Liver (tissue), 9 donors: ENCODE measurements around the gene KLF13. TPM values are rescaled to one million over a fixed set of nuclear protein-coding genes. Genes with fewer than 3 reads are reported as not detected.

Source experiments
- DNase-seq: peaks from one replicate; pipeline ENCODE4 v3.0.0-alpha.2; 2017; ENCODE audit warnings: low spot score
- H3K27ac ChIP-seq, 2 donors: one replicate each; pipeline ENCODE4 v1.7.0; 2013; ENCODE audit warnings: inconsistent platforms in 2 of 2, low read length in 2 of 2, control low read depth in 1 of 2, low read depth in 1 of 2, mild to moderate bottlenecking in 1 of 2
- H3K27me3 ChIP-seq, 4 donors: one replicate each; pipeline versions ENCODE4 v1.6.1 to v1.7.0; 2013; ENCODE audit warnings: low read length in 3 of 4, inconsistent platforms in 1 of 4, mild to moderate bottlenecking in 1 of 4, moderate library complexity in 1 of 4; ENCODE audit not compliant: control insufficient read depth in 4 of 4, insufficient read depth in 4 of 4
- H3K36me3 ChIP-seq, 4 donors: one replicate each; pipeline versions ENCODE4 v1.6.1 to v1.7.0; 2013; ENCODE audit warnings: low read length in 3 of 4, mild to moderate bottlenecking in 3 of 4, low read depth in 1 of 4, moderate library complexity in 1 of 4; ENCODE audit not compliant: control insufficient read depth in 4 of 4, insufficient read depth in 3 of 4
- H3K4me1 ChIP-seq, 4 donors: one replicate each; pipeline versions ENCODE4 v1.6.1 to v1.7.0; 2013; ENCODE audit warnings: low read length in 3 of 4, mild to moderate bottlenecking in 3 of 4, moderate library complexity in 1 of 4; ENCODE audit not compliant: control insufficient read depth in 4 of 4, insufficient read depth in 4 of 4
- H3K4me3 ChIP-seq, 3 donors: one replicate each; pipeline versions ENCODE4 v1.6.1 to v1.7.0; 2013; ENCODE audit warnings: low read length in 3 of 3, control low read depth in 1 of 3, low read depth in 1 of 3, mild to moderate bottlenecking in 1 of 3
- H3K9ac ChIP-seq, 2 donors: one replicate each; pipeline ENCODE4 v1.7.0; 2013; ENCODE audit warnings: low read length in 2 of 2, mild to moderate bottlenecking in 2 of 2, moderate library complexity in 2 of 2, control low read depth in 1 of 2, low read depth in 1 of 2
- H3K9me3 ChIP-seq, 4 donors: one replicate each; pipeline versions ENCODE4 v1.6.1 to v1.7.0; 2013; ENCODE audit warnings: low read length in 3 of 4; ENCODE audit not compliant: control insufficient read depth in 4 of 4
- ATF3 ChIP-seq: IDR thresholded peaks from 2 replicates; pipeline ENCODE4 v1.6.1; 2016; ENCODE audit warnings: antibody characterized with exemption
- CTCF ChIP-seq: fragments of 150-350 bp; IDR thresholded peaks from 2 replicates; pipeline ENCODE4 v1.5.1; 2017; ENCODE audit warnings: improper control_type of control experiment, low read depth, low read length; ENCODE audit not compliant: missing input control
- EGR1 ChIP-seq, 2 donors: IDR thresholded peaks; 2 replicates each; pipeline ENCODE4 v1.6.1; 2016 to 2018; ENCODE audit warnings: antibody characterized with exemption in 2 of 2, low read depth in 2 of 2
- FOXA1 ChIP-seq: IDR thresholded peaks from 2 replicates; pipeline ENCODE4 v1.6.1; 2016; ENCODE audit warnings: antibody characterized with exemption
- FOXA2 ChIP-seq: IDR thresholded peaks from 2 replicates; pipeline ENCODE4 v1.6.1; 2016; ENCODE audit warnings: antibody characterized with exemption
- GABPA ChIP-seq, 2 donors: IDR thresholded peaks in 1 of 2; conservative IDR thresholded peaks in 1 of 2; 2 replicates each; pipeline ENCODE4 v1.6.1; 2016; ENCODE audit warnings: antibody characterized with exemption in 2 of 2, mild to moderate bottlenecking in 1 of 2, moderate library complexity in 1 of 2
- HNF4A ChIP-seq, 2 donors: conservative IDR thresholded peaks; 2 replicates each; pipeline ENCODE4 v1.6.1; 2016; ENCODE audit warnings: antibody characterized with exemption in 2 of 2, mild to moderate bottlenecking in 2 of 2
- HNF4G ChIP-seq: IDR thresholded peaks from 2 replicates; pipeline ENCODE4 v1.6.1; 2016; ENCODE audit warnings: antibody characterized with exemption
- JUND ChIP-seq, 2 donors: IDR thresholded peaks; 2 replicates each; pipeline ENCODE4 v1.6.1; 2016; ENCODE audit warnings: antibody characterized with exemption in 2 of 2
- MAX ChIP-seq: IDR thresholded peaks from 2 replicates; pipeline ENCODE4 v1.6.1; 2016; ENCODE audit warnings: antibody characterized with exemption
- NR2F2 ChIP-seq: IDR thresholded peaks from 2 replicates; pipeline ENCODE4 v1.6.1; 2016; ENCODE audit warnings: antibody characterized with exemption
- RAD21 ChIP-seq, 2 donors: IDR thresholded peaks; 2 replicates each; pipeline ENCODE4 v1.6.1; 2016; ENCODE audit warnings: antibody characterized with exemption in 2 of 2, mild to moderate bottlenecking in 2 of 2
- REST ChIP-seq: IDR thresholded peaks from 2 replicates; pipeline ENCODE4 v1.6.1; 2016; ENCODE audit warnings: antibody characterized with exemption, mild to moderate bottlenecking
- RXRA ChIP-seq, 2 donors: IDR thresholded peaks; 2 replicates each; pipeline ENCODE4 v1.6.1; 2017 to 2018; ENCODE audit warnings: antibody characterized with exemption in 2 of 2, mild to moderate bottlenecking in 1 of 2
- SP1 ChIP-seq: IDR thresholded peaks from 2 replicates; pipeline ENCODE4 v1.6.1; 2018; ENCODE audit warnings: antibody characterized with exemption, mild to moderate bottlenecking
- TAF1 ChIP-seq: conservative IDR thresholded peaks from 2 replicates; pipeline ENCODE4 v1.6.1; 2016; ENCODE audit warnings: antibody characterized with exemption, mild to moderate bottlenecking
- YY1 ChIP-seq: IDR thresholded peaks from 2 replicates; pipeline ENCODE4 v1.6.1; 2016; ENCODE audit warnings: antibody characterized with exemption, mild to moderate bottlenecking
- ZBTB33 ChIP-seq: IDR thresholded peaks from 2 replicates; pipeline ENCODE4 v1.6.1; 2016; ENCODE audit warnings: antibody characterized with exemption
- WGBS: extraction: QIAGEN DNeasy Blood & Tissue Kit; methylation state at CpG from one replicate; pipeline ENCODE4 v1.1.7; 2013; 5-methylcytosine and 5-hydroxymethylcytosine counted together
- polyA plus RNA-seq, 2 donors: library from polyadenylated mRNA; stranded (reverse) in 1 of 2; unstranded in 1 of 2; fragments of 200-250 nt in 1 of 2; fragments of >200 nt in 1 of 2; fragmentation: Nextera tagmentation in 1 of 2; extraction: Ambion mirVana in 1 of 2; gene quantifications; one replicate each; pipeline versions ENCODE4 v1.2.1 to v1.2.3, GENCODE V29; 2013 to 2015
- total RNA-seq, 2 donors: library from RNA; depleted of rRNA; stranded (reverse); fragments of >200 nt; gene quantifications; one replicate each; pipeline ENCODE4 v1.2.3, GENCODE V29; 2014
- donor health status: healthy.
- donor health status: healthy.
- donor health status: healthy.
- donor health status: healthy.
- donor health status: healthy.

Gene KLF13
- total and polyA plus RNA-seq, 4 donors, result 17.4 to 77.1 (median 57.5) TPM

GRCh38 chr15:31385736-31386135, 59.1 kb downstream of the KLF13 start (continued):
- TF ChIP-seq ZBTB33, result no peak
- no peak for TF ChIP-seq RXRA (IDR thresholded peaks at IDR 0.05)
- TF ChIP-seq HNF4G, result no peak
- TF ChIP-seq HNF4A (conservative IDR thresholded peaks at IDR 0.05), result no peak
- no peak for TF ChIP-seq FOXA2
- TF ChIP-seq TAF1, result no peak
- no peak for TF ChIP-seq FOXA1
- TF ChIP-seq YY1, result no peak

GRCh38 chr15:31387092-31387478, 60.5 kb downstream of the KLF13 start:
- no peaks in the 10 kb centered on the region for H3K27me3 ChIP-seq
- peak overlapping the region in 1 of 2 donors; percentile 77 for H3K9ac ChIP-seq
- peak overlapping the region; percentile 68 to 84 for H3K27ac ChIP-seq
- TF ChIP-seq MAX (no peak), RAD21 (IDR thresholded peaks at IDR 0.05) (no peak), FOXA2 (no peak), JUND (IDR thresholded peaks at IDR 0.05) (no peak), CTCF (no peak), ATF3 (no peak), GABPA (IDR thresholded peaks at IDR 0.05 in 1 of 2, conservative IDR thresholded peaks at IDR 0.05 in 1 of 2) (no peak), YY1 (no peak)
- no peak for DNase-seq
- no peaks in the 10 kb centered on the region for H3K36me3 ChIP-seq
- peaks cover 7 to 28% (median 18%) of the 10 kb centered on the region in 4 donors for H3K4me1 ChIP-seq
- no peaks in the 10 kb centered on the region for H3K9me3 ChIP-seq
- no peak overlapping the region for H3K4me3 ChIP-seq
- WGBS, result 79% methylated on average over 2 of the region's 2 CpGs

- H3K4me3 ChIP-seq, result no peak overlapping the region
- no peaks in the 10 kb centered on the region for H3K9me3 ChIP-seq
- DNase-seq, result peak; percentile 33
- H3K27me3 ChIP-seq, result no peaks in the 10 kb centered on the region
- peak overlapping the region in 1 of 2 donors; percentile 78 for H3K9ac ChIP-seq
- WGBS, result 30% methylated on average over 6 of the region's 6 CpGs
- H3K4me1 ChIP-seq, result peaks cover 4 to 24% (median 15%) of the 10 kb centered on the region in 4 donors
- peak overlapping the region; percentile 68 to 84 for H3K27ac ChIP-seq
- H3K36me3 ChIP-seq, result no peaks in the 10 kb centered on the region
- TF ChIP-seq SP1 (peak; percentile 51), RXRA (IDR thresholded peaks at IDR 0.05) (peak; percentile 52 to 95), ATF3 (no peak), EGR1 (IDR thresholded peaks at IDR 0.05; ENCODE audit: low read depth in 2 of 2) (peak in 1 of 2 donors; percentile 50), NR2F2 (no peak), HNF4A (conservative IDR thresholded peaks at IDR 0.05) (peak; percentile 42 to 85), FOXA2 (peak; percentile 56), RAD21 (IDR thresholded peaks at IDR 0.05) (peak; percentile 53 to 59), REST (peak; percentile 69), ZBTB33 (peak; percentile 70), MAX (peak; percentile 77), FOXA1 (peak; percentile 68), GABPA (IDR thresholded peaks at IDR 0.05 in 1 of 2, conservative IDR thresholded peaks at IDR 0.05 in 1 of 2) (peak in 1 of 2 donors; percentile 41), YY1 (peak; percentile 54), TAF1 (no peak)
Observed at GRCh38 chr15:31387479-31388118, 61.0 kb downstream of the KLF13 start.
